Measurements from ENCODE around the gene NDUFS1. TPM values are rescaled to one million over a fixed set of nuclear protein-coding genes. Genes with fewer than 3 reads are reported as not detected.
"Not testable (repeated sequence)": the region's sequence is repeated elsewhere in the genome, so short reads cannot be mapped to it uniquely, and the experiment has no call there.

The NDUFS1 gene
- total and polyA plus RNA-seq, 2 experiments from 2014 or later: 34.5 to 97.9 TPM

GRCh38 chr2:206190111-206190510, 30.9 kb upstream of the NDUFS1 start:
- H3K79me2 ChIP-seq (replicated peaks; ENCODE audit: insufficient read depth): no peaks in the 10 kb centered on the region
- H3K4me2 ChIP-seq: no peak overlapping the region
- DNase-seq (ENCODE audit: low spot score): no peak
- no peak for ATAC-seq
- H4K20me1 ChIP-seq (replicated peaks; ENCODE audit: insufficient read depth): no peaks in the 10 kb centered on the region
- Mint-ChIP-seq H3K27me3 (ENCODE audit: insufficient read depth, low read depth, poor library complexity) (no peaks in the 10 kb centered on the region), H3K36me3 (ENCODE audit: low read depth) (no peaks in the 10 kb centered on the region), H3K4me3 (no peak overlapping the region), H3K27ac (no peak overlapping the region), H3K9me3 (no peaks in the 10 kb centered on the region), H3K4me1 (peaks cover 7% of the 10 kb centered on the region; the same call in 2 of the 3 replicates)
- no peak overlapping the region for H3K27ac ChIP-seq (ENCODE audit: low read depth)
- TF ChIP-seq STAT1 (IDR thresholded peaks at IDR 0.05; ENCODE audit: unreplicated experiment) (no peak), JUNB (IDR thresholded peaks at IDR 0.05; ENCODE audit: unreplicated experiment) (no peak), CREB1 (CRISPR knock-in tag; IDR thresholded peaks at IDR 0.05; ENCODE audit: low read depth) (no peak), NANOG (IDR thresholded peaks at IDR 0.05; ENCODE audit: borderline replicate concordance) (no peak), EZH2 (IDR thresholded peaks at IDR 0.05; ENCODE audit: low read depth, unreplicated experiment) (no peak), ZNF114 (CRISPR knock-in tag; IDR thresholded peaks at IDR 0.05) (no peak), POLR2AphosphoS5 (IDR thresholded peaks at IDR 0.05; ENCODE audit: low read depth) (no peak), ETS1 (IDR thresholded peaks at IDR 0.05) (no peak)
- no peaks in the 10 kb centered on the region for H3K9me2 ChIP-seq (ENCODE audit: insufficient read depth)
- H3F3A ChIP-seq (replicated peaks; ENCODE audit: low read depth): no peaks in the 10 kb centered on the region
- H3K27me3 ChIP-seq (ENCODE audit: insufficient read depth): no peaks in the 10 kb centered on the region
- no peak overlapping the region for H3K4me3 ChIP-seq
- no peaks in the 10 kb centered on the region for H3K36me3 ChIP-seq (ENCODE audit: insufficient read depth)
- H2AFZ ChIP-seq: no peak overlapping the region
- H3K4me1 ChIP-seq (ENCODE audit: insufficient read depth): peaks cover 12% of the 10 kb centered on the region

GRCh38 chr2:206189691-206190090, 30.4 kb upstream of the NDUFS1 start:
- Histone ChIP-seq H3K9me2 (ENCODE audit: insufficient read depth) (no peaks in the 10 kb centered on the region), H3K27me3 (ENCODE audit: insufficient read depth) (no peaks in the 10 kb centered on the region), H4K20me1 (replicated peaks; ENCODE audit: insufficient read depth) (no peaks in the 10 kb centered on the region), H3K79me2 (replicated peaks; ENCODE audit: insufficient read depth) (no peaks in the 10 kb centered on the region), H3K4me3 (no peak overlapping the region), H2AFZ (no peak overlapping the region), H3K4me1 (ENCODE audit: insufficient read depth) (peaks cover 12% of the 10 kb centered on the region), H3K4me2 (no peak overlapping the region), H3K36me3 (ENCODE audit: insufficient read depth) (no peaks in the 10 kb centered on the region), H3K27ac (ENCODE audit: low read depth) (no peak overlapping the region), H3F3A (replicated peaks; ENCODE audit: low read depth) (no peaks in the 10 kb centered on the region)
- Mint-ChIP-seq H3K4me1 (peaks cover 7% of the 10 kb centered on the region; the same call in 2 of the 3 replicates), H3K27me3 (ENCODE audit: insufficient read depth, low read depth, poor library complexity) (no peaks in the 10 kb centered on the region), H3K4me3 (no peak overlapping the region), H3K36me3 (ENCODE audit: low read depth) (no peaks in the 10 kb centered on the region), H3K27ac (no peak overlapping the region), H3K9me3 (no peaks in the 10 kb centered on the region)
- TF ChIP-seq CREB1 (CRISPR knock-in tag; IDR thresholded peaks at IDR 0.05; ENCODE audit: low read depth) (no peak), ZNF462 (CRISPR knock-in tag; IDR thresholded peaks at IDR 0.05) (no peak), JUNB (IDR thresholded peaks at IDR 0.05; ENCODE audit: unreplicated experiment) (no peak)
- no peak for DNase-seq (ENCODE audit: low spot score)
- ATAC-seq: no peak

GRCh38 chr2:206181526-206181925, 22.3 kb upstream of the NDUFS1 start:
- H3K79me2 ChIP-seq (replicated peaks; ENCODE audit: insufficient read depth); H3K27ac Mint-ChIP-seq; DNase-seq (ENCODE audit: low spot score); H3K36me3 ChIP-seq (ENCODE audit: insufficient read depth); H3K9me2 ChIP-seq (ENCODE audit: insufficient read depth); H3K36me3 Mint-ChIP-seq (ENCODE audit: low read depth); H3K27me3 Mint-ChIP-seq (ENCODE audit: insufficient read depth, low read depth, poor library complexity); H3K27ac ChIP-seq (ENCODE audit: low read depth); H3K9me3 Mint-ChIP-seq; H3K4me1 Mint-ChIP-seq; H3K27me3 ChIP-seq (ENCODE audit: insufficient read depth); H3K4me3 ChIP-seq; H4K20me1 ChIP-seq (replicated peaks; ENCODE audit: insufficient read depth); H2AFZ ChIP-seq; H3F3A ChIP-seq (replicated peaks; ENCODE audit: low read depth); H3K4me3 Mint-ChIP-seq; H3K4me1 ChIP-seq (ENCODE audit: insufficient read depth); ATAC-seq; H3K4me2 ChIP-seq: not testable (repeated sequence)

Measured in GM23338 (cell line).